HepG2 (cell line): ENCODE results near the gene B4GALT2. TPM values are rescaled to one million over a fixed set of nuclear protein-coding genes. Genes with fewer than 3 reads are reported as not detected.

ENCODE experiments used
- ARID5B ChIP-seq: IDR thresholded peaks from 2 replicates; pipeline ENCODE4 v1.4.0; 2020; ENCODE audit warnings: mild to moderate bottlenecking, missing genetic modification reagents
- ATM ChIP-seq: fragments of 450-650 bp; IDR thresholded peaks from 2 replicates; pipeline ENCODE4 v1.7.1; 2017; ENCODE audit warnings: mild to moderate bottlenecking, borderline replicate concordance
- EED ChIP-seq: sonication (generic); formaldehyde crosslinking; IDR thresholded peaks from 2 replicates; pipeline ENCODE4 v1.5.0; 2020; ENCODE audit warnings: mild to moderate bottlenecking, missing genetic modification reagents
- NR2F1 ChIP-seq, 2 experiments: fragments of 450-650 bp in 1 of 2; formaldehyde crosslinking in 1 of 2; IDR thresholded peaks; 2 replicates each; pipeline versions ENCODE4 v1.5.0 to v1.6.1; 2016 to 2020; ENCODE audit warnings: mild to moderate bottlenecking in 1 of 2, missing compliant biosample characterization in 1 of 2, missing genetic modification reagents in 1 of 2, moderate library complexity in 1 of 2
- PTBP1 ChIP-seq: fragments of 200-400 bp; formaldehyde crosslinking; IDR thresholded peaks from 2 replicates; pipeline ENCODE4 v1.6.1; 2018; ENCODE audit warnings: low read length, low read depth; ENCODE audit not compliant: poor library complexity, severe bottlenecking
- SATB2 ChIP-seq: sonication (generic); formaldehyde crosslinking; IDR thresholded peaks from 2 replicates; pipeline ENCODE4 v1.5.0; 2020; ENCODE audit warnings: missing genetic modification reagents
- SP140L ChIP-seq: sonication (generic); formaldehyde crosslinking; IDR thresholded peaks from 2 replicates; pipeline ENCODE4 v1.4.0; 2020; ENCODE audit warnings: missing genetic modification reagents, borderline replicate concordance
- WIZ ChIP-seq: sonication (generic); formaldehyde crosslinking; IDR thresholded peaks from 2 replicates; pipeline ENCODE4 v1.5.1; 2020; ENCODE audit warnings: mild to moderate bottlenecking, missing genetic modification reagents
- ZBTB7A ChIP-seq: sonication (generic); formaldehyde crosslinking; IDR thresholded peaks from 2 replicates; pipeline ENCODE4 v1.8.0; 2022; ENCODE audit warnings: mild to moderate bottlenecking, missing genetic modification reagents
- ZKSCAN8 ChIP-seq: IDR thresholded peaks from 2 replicates; pipeline ENCODE4 v1.6.1; 2016; ENCODE audit warnings: borderline replicate concordance, missing genetic modification reagents, missing compliant biosample characterization
- ZNF142 ChIP-seq: sonication (generic); formaldehyde crosslinking; IDR thresholded peaks from 2 replicates; pipeline ENCODE4 v1.4.0; 2020; ENCODE audit warnings: missing genetic modification reagents
- ZNF230 ChIP-seq: sonication (generic); formaldehyde crosslinking; IDR thresholded peaks from 2 replicates; pipeline ENCODE4 v1.4.0; 2020; ENCODE audit warnings: mild to moderate bottlenecking, missing genetic modification reagents
- ZNF737 ChIP-seq: sonication (generic); formaldehyde crosslinking; IDR thresholded peaks from 2 replicates; pipeline ENCODE4 v1.5.0; 2020; ENCODE audit warnings: missing genetic modification reagents, mild to moderate bottlenecking, borderline replicate concordance
- ZNF800 ChIP-seq: sonication (generic); formaldehyde crosslinking; IDR thresholded peaks from 2 replicates; pipeline ENCODE4 v1.4.0; 2020; ENCODE audit warnings: missing genetic modification reagents
- polyA plus RNA-seq, 8 experiments: library from polyadenylated mRNA; depleted of rRNA in 3 of 8; stranded (reverse) in 7 of 8; unstranded in 1 of 8; fragments of >200 nt; fragmentation: Illumina TruSeq in 4 of 8; extraction: Trizol in 4 of 8; gene quantifications; 2 replicates each; pipeline versions ENCODE4 v1.2.1 to v1.2.3, GENCODE V29; 2011 to 2016; ENCODE audit warnings: low read depth in 4 of 8, missing spikeins in 1 of 8, mixed read lengths in 1 of 8; ENCODE audit not compliant: insufficient read depth in 1 of 8
- total RNA-seq, 5 experiments: library from RNA; depleted of rRNA; stranded (reverse); fragments of >200 nt; fragmentation: Illumina TruSeq; extraction: Trizol; gene quantifications; 2 replicates each; pipeline ENCODE4 v1.2.3, GENCODE V29; 2016; ENCODE audit warnings: low read depth in 1 of 5
- TF ChIP-seq, protein P1 (sequence below): sonication (generic); formaldehyde crosslinking; conservative IDR thresholded peaks from 2 replicates; pipeline ENCODE4 v1.4.0; 2020; ENCODE audit warnings: missing genetic modification reagents

Gene B4GALT2
- total and polyA plus RNA-seq, 2 of the 13 experiments (the other 11 are each of a cell fraction or from before 2014, with no cell fraction given), result 41.9 to 78.0 TPM

GRCh38 chr1:43946236-43947060 is 32.6 kb upstream of the B4GALT2 start, which contains the start of gene IPO13 (continued):
- TF ChIP-seq ARID5B (CRISPR knock-in tag) (peak; percentile 63), NR2F1 (CRISPR knock-in tag; IDR thresholded peaks at IDR 0.05) (no peak), ATM (no peak), ZNF142 (CRISPR knock-in tag) (peak; percentile 45; the same call in 1 of the 2 replicates), SATB2 (CRISPR knock-in tag) (peak; percentile 27; the same call in 1 of the 2 replicates), ZNF737 (CRISPR knock-in tag) (no peak), ZBTB7A (CRISPR knock-in tag) (0 out of 2 replicates have a peak, but pooled peaks have one; percentile 49), EED (peak; percentile 91; the same call in 1 of the 2 replicates), ZKSCAN8 (CRISPR knock-in tag) (no peak; the same call in 1 of the 2 replicates), ZNF230 (CRISPR knock-in tag) (peak; percentile 92), PTBP1 (no peak), SP140L (CRISPR knock-in tag) (0 out of 2 replicates have a peak, but pooled peaks have one; percentile 17), WIZ (CRISPR knock-in tag) (peak; percentile 94; the same call in 1 of the 2 replicates), ZNF800 (CRISPR knock-in tag) (0 out of 2 replicates have a peak, but pooled peaks have one; percentile 9)
- TF ChIP-seq, protein P1, sequence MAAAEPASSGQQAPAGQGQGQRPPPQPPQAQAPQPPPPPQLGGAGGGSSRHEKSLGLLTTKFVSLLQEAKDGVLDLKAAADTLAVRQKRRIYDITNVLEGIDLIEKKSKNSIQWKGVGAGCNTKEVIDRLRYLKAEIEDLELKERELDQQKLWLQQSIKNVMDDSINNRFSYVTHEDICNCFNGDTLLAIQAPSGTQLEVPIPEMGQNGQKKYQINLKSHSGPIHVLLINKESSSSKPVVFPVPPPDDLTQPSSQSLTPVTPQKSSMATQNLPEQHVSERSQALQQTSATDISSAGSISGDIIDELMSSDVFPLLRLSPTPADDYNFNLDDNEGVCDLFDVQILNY (CRISPR knock-in tag), result peak; percentile 15; the same call in 1 of the 2 replicates
